Measurements from ENCODE around the gene TNFRSF14. TPM values are rescaled to one million over a fixed set of nuclear protein-coding genes. Genes with fewer than 3 reads are reported as not detected.

Gene TNFRSF14
- total and polyA plus RNA-seq, 5 donors: 17.6 to 27.6 (median 22.9) TPM

Other genes starting within 250 kb of the TNFRSF14 start
- gene MORN1, start 164.8 kb upstream of the TNFRSF14 start, total RNA-seq: 1 to 10 TPM; 3.2 to 5.1 (median 4.2) TPM
- 4.1 TPM for gene MORN1, start 164.8 kb upstream of the TNFRSF14 start, polyA plus RNA-seq
- 10 to 100 TPM; 83.6 to 93.9 (median 89.6) TPM for gene RER1, start 164.5 kb upstream of the TNFRSF14 start, total RNA-seq
- gene RER1, start 164.5 kb upstream of the TNFRSF14 start, polyA plus RNA-seq: 50.3 TPM
- gene PEX10, start 143.8 kb upstream of the TNFRSF14 start, total RNA-seq: 10 to 100 TPM; 11.4 to 15.5 (median 13.6) TPM
- 16.0 TPM for gene PEX10, start 143.8 kb upstream of the TNFRSF14 start, polyA plus RNA-seq
- gene PLCH2, start 80.1 kb upstream of the TNFRSF14 start, total RNA-seq: under 1 TPM in 3 of 4 donors, not detected in 1; 0.08 to 0.64 (median 0.09) TPM
- gene PLCH2, start 80.1 kb upstream of the TNFRSF14 start, polyA plus RNA-seq: 0.16 TPM
- 10 to 100 TPM; 35.2 to 51.3 (median 45.1) TPM for gene PANK4, start 29.8 kb upstream of the TNFRSF14 start, total RNA-seq
- 38.7 TPM for gene PANK4, start 29.8 kb upstream of the TNFRSF14 start, polyA plus RNA-seq
- 1 to 10 TPM in 2 of 4 donors, under 1 TPM in 2; 0.61 to 1.8 (median 1.2) TPM for gene HES5, start 26.1 kb upstream of the TNFRSF14 start, total RNA-seq
- 0.52 TPM for gene HES5, start 26.1 kb upstream of the TNFRSF14 start, polyA plus RNA-seq
- 10 to 100 TPM in 2 of 4 donors, 1 to 10 TPM in 2; 8.0 to 11.8 (median 10.4) TPM for gene PRXL2B, start 30.4 kb downstream of the TNFRSF14 start, total RNA-seq
- 9.3 TPM for gene PRXL2B, start 30.4 kb downstream of the TNFRSF14 start, polyA plus RNA-seq
- gene MMEL1, start 76.6 kb downstream of the TNFRSF14 start, total RNA-seq: 1 to 10 TPM in 1 of 4 donors, under 1 TPM in 3; 0.32 to 1.5 (median 0.83) TPM
- gene MMEL1, start 76.6 kb downstream of the TNFRSF14 start, polyA plus RNA-seq: 1.7 TPM
- 1 to 10 TPM in 2 of 4 donors, under 1 TPM in 2; 0.53 to 1.5 (median 0.94) TPM for gene TTC34, start 245.3 kb downstream of the TNFRSF14 start, total RNA-seq
- 0.27 TPM for gene TTC34, start 245.3 kb downstream of the TNFRSF14 start, polyA plus RNA-seq